ENCODE results near the gene LRRN4CL. TPM values are rescaled to one million over a fixed set of nuclear protein-coding genes. Genes with fewer than 3 reads are reported as not detected.
"Not testable (repeated sequence)": the region's sequence is repeated elsewhere in the genome, so short reads cannot be mapped to it uniquely, and the experiment has no call there.

Gene LRRN4CL
- total RNA-seq, 1 donor from 2014 or later, result 0.26 TPM

DNA sequence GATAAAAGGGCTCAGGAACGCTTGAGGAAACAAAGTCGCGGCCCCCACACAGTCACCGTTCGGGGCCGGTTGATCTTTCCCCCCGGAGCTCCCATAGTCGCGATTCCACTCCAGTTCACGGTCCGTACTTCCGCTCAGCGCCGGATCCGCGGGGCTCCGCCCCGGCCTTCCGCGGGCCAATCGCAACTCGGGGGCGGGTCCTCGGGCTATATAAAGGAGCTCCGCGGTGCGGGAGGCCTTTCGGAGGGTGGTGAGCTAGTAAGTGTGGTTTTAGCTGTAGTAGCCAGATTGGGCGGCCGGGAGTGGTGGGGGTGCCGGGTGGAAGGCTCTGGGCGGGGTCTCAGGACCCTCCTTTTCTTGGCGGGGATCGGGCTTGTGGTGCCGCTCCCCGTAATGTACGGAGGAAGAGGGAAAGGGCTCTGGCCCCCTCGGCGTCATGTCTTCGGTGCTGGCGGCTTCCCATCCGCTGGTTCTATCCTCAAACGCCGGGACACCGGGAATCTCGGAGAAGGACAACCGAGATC lies 24.2 kb downstream of the LRRN4CL start, which contains the start of the genes C11orf98 and CSKMT:
Gene C11orf98, minus strand, starts transcription at position 136 of the 524 bp plus-strand sequence. Its CDS starts 41 bp downstream, at position 95.
Gene CSKMT, plus strand, starts transcription at position 238 of the 524 bp plus-strand sequence. CDS start 568 bp downstream, outside the sequence.
- no peak for FAIRE-seq
- Histone ChIP-seq H3K4me3 (ENCODE audit: low read depth, low read length) (peak within 1 kb of the TSS; percentile 80), H3K36me3 (ENCODE audit: control insufficient read depth, insufficient read depth, low read length) (peaks cover 12% of the 10 kb centered on the region), H3K27me3 (ENCODE audit: control insufficient read depth, insufficient read depth, low read length) (no peaks in the 10 kb centered on the region)
- DNase-seq (ENCODE audit: low read depth), result peak; percentile 74
- TF ChIP-seq, protein P1, sequence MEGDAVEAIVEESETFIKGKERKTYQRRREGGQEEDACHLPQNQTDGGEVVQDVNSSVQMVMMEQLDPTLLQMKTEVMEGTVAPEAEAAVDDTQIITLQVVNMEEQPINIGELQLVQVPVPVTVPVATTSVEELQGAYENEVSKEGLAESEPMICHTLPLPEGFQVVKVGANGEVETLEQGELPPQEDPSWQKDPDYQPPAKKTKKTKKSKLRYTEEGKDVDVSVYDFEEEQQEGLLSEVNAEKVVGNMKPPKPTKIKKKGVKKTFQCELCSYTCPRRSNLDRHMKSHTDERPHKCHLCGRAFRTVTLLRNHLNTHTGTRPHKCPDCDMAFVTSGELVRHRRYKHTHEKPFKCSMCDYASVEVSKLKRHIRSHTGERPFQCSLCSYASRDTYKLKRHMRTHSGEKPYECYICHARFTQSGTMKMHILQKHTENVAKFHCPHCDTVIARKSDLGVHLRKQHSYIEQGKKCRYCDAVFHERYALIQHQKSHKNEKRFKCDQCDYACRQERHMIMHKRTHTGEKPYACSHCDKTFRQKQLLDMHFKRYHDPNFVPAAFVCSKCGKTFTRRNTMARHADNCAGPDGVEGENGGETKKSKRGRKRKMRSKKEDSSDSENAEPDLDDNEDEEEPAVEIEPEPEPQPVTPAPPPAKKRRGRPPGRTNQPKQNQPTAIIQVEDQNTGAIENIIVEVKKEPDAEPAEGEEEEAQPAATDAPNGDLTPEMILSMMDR (IDR thresholded peaks at IDR 0.05; ENCODE audit: insufficient read depth, low read length, severe bottlenecking), result no peak

DNA sequence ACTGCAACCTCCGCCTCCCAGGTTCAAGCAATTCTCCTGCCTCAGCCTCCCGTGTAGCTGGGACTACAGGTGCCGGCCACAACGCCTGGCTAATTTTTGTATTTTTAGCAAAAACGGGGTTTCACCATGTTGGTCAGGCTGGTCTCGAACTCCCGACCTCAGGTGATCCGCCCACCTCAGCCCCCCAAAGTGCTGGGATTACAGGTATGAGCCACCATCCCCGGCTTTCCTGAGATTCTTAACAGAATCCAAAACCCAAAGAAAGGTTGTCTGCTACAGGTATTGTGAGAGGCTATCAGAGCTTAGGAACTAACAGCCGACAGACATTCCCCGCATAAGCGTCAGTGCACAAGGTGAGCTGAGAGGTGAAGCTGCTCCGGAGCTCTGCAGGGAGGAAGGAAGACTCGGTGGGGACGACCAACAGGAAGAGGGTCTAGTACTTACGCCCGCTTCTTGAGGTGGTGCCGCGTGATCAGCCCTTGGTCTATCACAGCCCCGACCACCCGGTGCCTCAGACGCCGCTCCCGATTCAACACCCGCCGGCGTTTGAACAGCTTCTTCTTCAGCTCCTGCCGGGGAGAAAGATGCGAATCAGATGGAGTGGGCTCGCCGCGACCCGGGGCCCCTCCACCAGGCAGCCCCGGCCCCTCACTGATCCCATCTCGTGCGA lies 24.8 kb downstream of the LRRN4CL start:
- H3K4me3 ChIP-seq (ENCODE audit: low read depth, low read length), result peak overlapping the region; percentile 80
- H3K36me3 ChIP-seq (ENCODE audit: control insufficient read depth, insufficient read depth, low read length), result peaks cover 12% of the 10 kb centered on the region
- DNase-seq (ENCODE audit: low read depth), result peak; percentile 63
- FAIRE-seq, result no peak
- no peaks in the 10 kb centered on the region for H3K27me3 ChIP-seq (ENCODE audit: control insufficient read depth, insufficient read depth, low read length)
- TF ChIP-seq, protein P1 (IDR thresholded peaks at IDR 0.05; ENCODE audit: insufficient read depth, low read length, severe bottlenecking), result no peak

DNA sequence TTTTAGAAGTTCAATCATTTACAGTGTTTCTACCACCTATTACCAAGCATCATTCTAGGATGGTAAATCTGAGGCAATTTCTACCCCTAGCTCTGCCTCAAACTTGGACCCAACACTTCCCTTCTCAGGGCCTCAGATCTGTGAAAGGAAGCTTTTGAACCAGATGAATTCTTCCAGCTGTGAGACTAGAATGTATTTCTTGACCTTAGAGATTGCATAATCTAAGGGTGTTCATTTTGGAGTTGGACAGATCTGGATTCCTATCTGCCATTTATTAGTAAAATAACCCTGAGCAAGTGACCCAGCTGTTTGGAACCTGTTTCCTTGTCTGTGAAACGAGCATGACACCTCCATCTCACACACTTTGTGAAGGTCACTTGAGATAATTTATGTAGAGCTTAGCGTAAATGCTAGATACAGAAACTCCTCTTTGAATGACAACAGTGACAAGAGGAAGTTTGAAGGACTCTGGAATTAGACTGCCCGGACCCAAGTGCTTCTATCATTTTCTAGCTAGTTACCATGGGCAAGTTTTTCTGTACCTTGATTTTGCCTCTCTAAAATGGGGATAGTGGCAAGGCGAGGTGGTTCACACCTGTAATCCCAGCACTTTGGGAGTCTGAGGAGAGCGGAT lies 32.4 kb downstream of the LRRN4CL start:
- FAIRE-seq, result no peak
- Histone ChIP-seq H3K36me3 (ENCODE audit: control insufficient read depth, insufficient read depth, low read length) (no peaks in the 10 kb centered on the region), H3K4me3 (ENCODE audit: low read depth, low read length) (no peak overlapping the region), H3K27me3 (ENCODE audit: control insufficient read depth, insufficient read depth, low read length) (no peaks in the 10 kb centered on the region)
- no peak for DNase-seq (ENCODE audit: low read depth)
- TF ChIP-seq, protein P1 (IDR thresholded peaks at IDR 0.05; ENCODE audit: insufficient read depth, low read length, severe bottlenecking), result no peak

DNA sequence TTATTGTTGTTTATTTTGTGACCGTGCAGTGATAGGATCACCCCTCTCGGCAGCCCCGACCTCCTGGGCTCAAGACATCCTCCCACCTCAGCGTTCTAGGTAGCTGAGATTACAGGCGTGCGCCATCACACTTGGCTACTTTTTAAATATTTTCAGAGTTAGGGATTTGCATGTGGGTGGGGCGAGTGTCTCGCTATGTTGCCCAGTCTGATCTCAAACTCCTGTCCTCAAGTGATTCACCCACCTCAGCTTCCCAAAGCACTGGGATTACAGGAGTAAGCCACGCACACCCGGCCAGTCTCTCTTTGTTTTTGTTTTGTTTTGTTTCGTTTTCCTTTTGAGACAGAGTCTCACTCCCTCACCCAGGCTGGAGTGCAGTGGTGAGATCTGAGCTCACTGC lies 35.0 kb downstream of the LRRN4CL start:
- Histone ChIP-seq H3K27me3 (ENCODE audit: control insufficient read depth, insufficient read depth, low read length) (no peaks in the 10 kb centered on the region), H3K36me3 (ENCODE audit: control insufficient read depth, insufficient read depth, low read length) (peaks cover 4% of the 10 kb centered on the region), H3K4me3 (ENCODE audit: low read depth, low read length) (no peak overlapping the region)
- TF ChIP-seq, protein P1 (IDR thresholded peaks at IDR 0.05; ENCODE audit: insufficient read depth, low read length, severe bottlenecking), result no peak
- FAIRE-seq (no peak), DNase-seq (ENCODE audit: low read depth) (no peak)

DNA sequence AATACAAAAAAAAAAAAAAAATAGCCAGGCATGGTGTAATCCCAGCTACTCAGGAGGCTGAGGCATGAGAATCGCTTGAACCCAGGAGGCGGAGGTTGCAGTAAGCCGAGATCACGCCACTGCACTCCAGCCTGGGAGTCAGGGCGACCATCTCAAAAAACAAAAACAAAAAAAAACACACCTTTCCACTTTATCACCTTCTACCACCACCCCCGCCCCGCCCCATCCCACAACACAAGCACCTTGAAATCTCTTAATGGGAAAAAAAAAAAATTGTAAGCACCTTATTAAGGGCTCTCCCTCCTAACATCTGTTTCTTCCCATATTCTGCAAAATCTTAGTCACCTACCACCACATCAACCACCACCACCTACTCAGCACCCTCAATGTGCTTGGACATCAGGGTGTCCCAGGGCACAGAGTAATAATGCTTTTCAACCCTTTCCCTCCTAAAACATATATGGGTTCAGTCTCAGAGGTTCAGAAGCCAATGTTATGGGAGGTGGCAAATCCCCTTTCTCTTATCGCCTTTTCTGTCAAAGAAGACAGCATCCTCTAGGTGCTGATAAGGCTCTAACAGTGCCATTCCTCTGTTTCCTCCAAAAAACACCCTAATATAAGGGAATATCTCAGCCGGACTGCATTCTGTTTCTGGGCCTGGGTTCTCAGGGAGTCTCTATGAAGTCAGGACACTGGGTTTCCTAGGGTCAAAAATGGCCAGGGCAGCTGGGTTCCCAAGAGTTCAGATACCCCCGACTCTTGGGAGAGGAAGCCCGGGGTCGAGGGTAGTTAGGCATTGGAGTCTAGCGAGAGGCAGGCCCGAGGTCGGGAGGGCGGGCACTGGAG lies 36.9 kb downstream of the LRRN4CL start:
- FAIRE-seq, result no peak
- Histone ChIP-seq H3K27me3 (ENCODE audit: control insufficient read depth, insufficient read depth, low read length) (no peaks in the 10 kb centered on the region), H3K36me3 (ENCODE audit: control insufficient read depth, insufficient read depth, low read length) (peaks cover 14% of the 10 kb centered on the region), H3K4me3 (ENCODE audit: low read depth, low read length) (peak overlapping the region; percentile 57)
- TF ChIP-seq, protein P1 (IDR thresholded peaks at IDR 0.05; ENCODE audit: insufficient read depth, low read length, severe bottlenecking), result no peak
- DNase-seq (ENCODE audit: low read depth), result no peak

DNA sequence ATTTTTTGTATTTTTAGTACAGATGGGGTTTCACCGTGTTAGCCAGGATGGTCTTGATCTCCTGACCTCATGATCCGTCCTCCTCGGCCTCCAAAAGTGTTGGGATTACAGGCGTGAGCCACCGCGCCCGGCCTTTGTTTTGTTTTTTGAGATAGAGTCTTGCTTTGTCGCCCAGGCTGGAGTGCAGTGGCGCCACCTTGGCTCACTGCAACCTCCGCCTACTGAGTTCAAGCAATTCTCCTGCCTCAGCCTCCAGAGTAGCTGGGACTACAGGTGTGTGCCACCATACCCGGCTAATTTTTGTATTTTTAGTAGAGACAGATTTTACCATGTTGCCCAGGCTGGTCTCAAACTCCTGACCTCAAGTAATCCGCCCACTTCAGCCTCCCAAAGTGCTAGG lies 39.0 kb downstream of the LRRN4CL start:
- not testable (repeated sequence) for FAIRE-seq; H3K27me3 ChIP-seq (ENCODE audit: control insufficient read depth, insufficient read depth, low read length); DNase-seq (ENCODE audit: low read depth); H3K4me3 ChIP-seq (ENCODE audit: low read depth, low read length)
- H3K36me3 ChIP-seq (ENCODE audit: control insufficient read depth, insufficient read depth, low read length), result peaks cover 14% of the 10 kb centered on the region

Measured in bronchial epithelial cell (primary cell).